Motor neuron (in vitro differentiated cells): Measurements from ENCODE around the gene WT1. TPM values are rescaled to one million over a fixed set of nuclear protein-coding genes. Genes with fewer than 3 reads are reported as not detected.

ENCODE experiments used
- ATAC-seq, 8 experiments: fragments of 200-7000 bp; cut with Tn5 transposase; replicated peaks in 6 of 8; 2 replicates each; pipeline ENCODE4 v1.8.0; 2021; ENCODE audit warnings: mild to moderate bottlenecking in 8 of 8, moderate library complexity in 8 of 8
- H3K27ac ChIP-seq, 2 donors: fragments of 250-450 bp; sonication (Bioruptor Pico); 2 replicates each; pipeline ENCODE4 v1.9.0; 2021; ENCODE audit warnings: antibody characterized with exemption in 2 of 2, mild to moderate bottlenecking in 2 of 2, moderate library complexity in 1 of 2
- H3K4me1 ChIP-seq, 2 donors: fragments of 250-450 bp; sonication (Bioruptor Pico); replicated peaks in 1 of 2; 2 replicates each; pipeline ENCODE4 v1.6.1; 2021; ENCODE audit warnings: antibody characterized with exemption in 2 of 2, mild to moderate bottlenecking in 2 of 2, moderate library complexity in 1 of 2
- H3K4me3 ChIP-seq, 5 donors: fragments of 250-450 bp; sonication (Bioruptor Pico); 2 replicates each; pipeline ENCODE4 v1.9.0; 2021; ENCODE audit warnings: antibody characterized with exemption in 5 of 5, mild to moderate bottlenecking in 5 of 5, moderate library complexity in 4 of 5
- WGBS, 10 experiments: fragments of 450-650 bp; shearing (Covaris generic); methylation state at CpG; one replicate each; pipeline ENCODE4 v1.0.0; 2022; 5-methylcytosine and 5-hydroxymethylcytosine counted together
- in situ Hi-C, 9 experiments: fragments of 400-800 bp; cut with MboI; loops; one replicate each; pipeline ENCODE4 v1.15.0; 2021; ENCODE audit warnings: low sequenced_read_pairs in 9 of 9, low pct_unique_long_range_greater_than_20kb in 2 of 9; ENCODE audit not compliant: unreplicated experiment in 9 of 9
- total RNA-seq, 8 experiments: library from RNA; unstranded; fragments of 300-600 nt; gene quantifications; 2 replicates each; pipeline versions ENCODE4 v1.2.3 to v1.2.4, GENCODE V29; 2022

The WT1 gene
- total RNA-seq, 8 experiments from 2014 or later, result 0.04 to 0.43 (median 0.15) TPM; not detected in 2

DNA sequence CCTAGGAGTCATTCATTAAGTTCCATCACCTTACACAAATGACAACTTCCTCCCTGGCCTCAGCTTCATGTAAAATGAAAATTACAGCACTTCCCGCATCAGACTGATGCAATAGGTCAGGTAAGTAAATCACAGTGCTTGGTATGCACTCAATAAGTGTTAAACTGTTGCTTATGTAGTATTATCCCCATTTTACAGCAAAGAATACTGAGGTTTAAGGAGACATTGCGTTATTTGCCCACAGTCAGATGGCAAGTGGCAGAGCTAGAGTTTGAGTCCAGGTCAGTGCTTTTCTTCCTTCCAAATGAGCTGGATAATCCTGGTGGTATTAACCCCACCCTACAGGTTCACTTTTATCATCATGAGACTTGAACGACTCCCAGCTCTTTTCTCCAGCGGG is 29.7 kb downstream of the WT1 start:
- Histone ChIP-seq H3K4me3 (no peak overlapping the region), H3K4me1 (no peaks in the 10 kb centered on the region), H3K27ac (no peak overlapping the region)
- ATAC-seq, result no peak
- 27 to 100% (median 72%) methylated on average over 1 to 4 of the region's 4 CpGs; no CpG with 5 or more reads in 1 of the 10 experiments for WGBS, 10 experiments
- in situ Hi-C loops, result no loop called here

- H3K4me1 ChIP-seq, result no peaks in the 10 kb centered on the region
- 0 to 100% (median 51%) methylated on average over 1 to 2 of the region's 2 CpGs; no CpG with 5 or more reads in 3 of the 10 experiments for WGBS, 10 experiments
- H3K27ac ChIP-seq, result no peak overlapping the region
- no peak overlapping the region for H3K4me3 ChIP-seq
- no peak for ATAC-seq
- in situ Hi-C loops, result no loop called here
Measured at GRCh38 chr11:32402836-32403235, 32.5 kb downstream of the WT1 start.

- WGBS, 10 experiments, result 0 to 100% (median 71%) methylated on average over 1 to 5 of the region's 5 CpGs; no CpG with 5 or more reads in 1 of the 10 experiments
- no peak overlapping the region for H3K27ac ChIP-seq
- ATAC-seq, result no peak
- no peaks in the 10 kb centered on the region for H3K4me1 ChIP-seq
- in situ Hi-C loops, result no loop called here
- H3K4me3 ChIP-seq, result no peak overlapping the region
Measured at GRCh38 chr11:32400670-32401369, 34.5 kb downstream of the WT1 start.

DNA sequence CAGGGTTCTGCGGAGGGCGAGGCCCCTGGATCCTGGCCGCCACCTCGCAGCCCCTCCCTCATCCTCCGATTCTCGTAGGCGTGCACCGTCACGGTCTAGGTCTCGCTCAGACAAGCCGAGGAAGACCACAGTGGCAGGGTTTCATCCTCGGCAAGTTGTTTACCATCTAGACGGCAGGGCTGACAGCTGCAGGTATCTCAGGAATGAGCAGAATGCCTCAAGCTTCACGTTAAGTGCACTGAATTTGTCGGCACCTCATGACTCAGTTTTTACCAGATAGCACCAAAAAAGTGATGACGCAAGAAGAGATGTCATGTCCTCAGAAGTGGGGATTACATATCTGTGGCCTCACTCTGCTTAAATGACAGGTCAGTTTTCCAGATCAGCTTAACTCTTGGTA is 35.1 kb downstream of the WT1 start:
- in situ Hi-C loops, result no loop called here
- no peaks in the 10 kb centered on the region for H3K4me1 ChIP-seq
- 20 to 90% (median 56%) methylated on average over 1 to 12 of the region's 16 CpGs; no CpG with 5 or more reads in 3 of the 10 experiments for WGBS, 10 experiments
- no peak for ATAC-seq
- no peak overlapping the region for H3K4me3 ChIP-seq
- no peak overlapping the region for H3K27ac ChIP-seq

DNA sequence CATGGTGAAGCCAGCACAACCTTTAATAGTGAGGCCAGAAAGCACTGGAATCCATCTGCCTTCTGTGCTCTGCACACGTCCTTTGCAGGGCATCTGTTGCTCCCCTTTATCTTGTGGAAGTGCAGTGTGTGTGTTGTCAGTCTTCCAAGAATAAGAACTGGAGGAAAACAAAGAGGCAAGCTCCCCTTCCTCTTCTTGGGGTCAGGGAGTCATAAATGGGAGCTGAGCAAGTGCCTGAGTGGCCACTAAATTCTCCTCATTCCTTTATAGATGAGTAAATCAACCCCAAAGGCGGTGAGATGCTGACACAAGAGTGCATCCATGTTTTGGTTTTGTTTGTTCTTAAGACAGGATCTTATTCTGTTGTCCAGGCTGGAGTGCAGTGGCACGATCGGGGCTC is 38.3 kb downstream of the WT1 start:
- Histone ChIP-seq H3K4me1 (no peaks in the 10 kb centered on the region), H3K27ac (no peak overlapping the region), H3K4me3 (no peak overlapping the region)
- in situ Hi-C loops, result no loop called here
- 17 to 92% (median 58%) methylated on average over 1 to 4 of the region's 4 CpGs; no CpG with 5 or more reads in 2 of the 10 experiments for WGBS, 10 experiments
- no peak for ATAC-seq

- H3K27ac ChIP-seq, result no peak overlapping the region
Measured at GRCh38 chr11:32396331-32396730, 39.0 kb downstream of the WT1 start.

DNA sequence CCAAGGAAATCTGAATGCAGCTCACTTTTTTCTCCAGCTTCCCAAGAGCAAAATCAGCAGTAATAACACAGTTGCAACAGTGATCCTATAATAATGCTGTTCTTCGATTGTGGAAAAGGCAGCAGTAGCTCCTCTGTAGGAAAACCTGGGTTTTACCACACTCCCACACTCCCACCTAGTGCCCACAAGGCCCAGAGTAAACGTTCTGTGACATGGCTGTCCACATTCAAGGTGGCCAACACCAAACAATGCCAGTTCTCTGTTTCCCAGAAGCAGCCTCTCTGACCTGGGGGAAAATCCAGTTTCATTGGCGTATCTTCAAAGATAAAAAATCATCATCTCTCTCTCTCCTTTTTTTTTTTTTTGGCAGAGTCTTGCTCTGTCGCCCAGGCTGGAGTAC is 40.2 kb downstream of the WT1 start:
- in situ Hi-C loops, result no loop called here
- H3K27ac ChIP-seq, result no peak overlapping the region
- H3K4me1 ChIP-seq, result no peaks in the 10 kb centered on the region
- H3K4me3 ChIP-seq, result no peak overlapping the region
- WGBS, 10 experiments, result 0 to 100% (median 20%) methylated on average over 1 to 4 of the region's 4 CpGs; no CpG with 5 or more reads in 3 of the 10 experiments
- no peak for ATAC-seq

More at GRCh38 chr11:32396331-32396730, 39.0 kb downstream of the WT1 start:
- 21 to 83% (median 56%) methylated on average over 1 to 5 of the region's 7 CpGs; no CpG with 5 or more reads in 6 of the 10 experiments for WGBS, 10 experiments
- H3K4me3 ChIP-seq, result no peak overlapping the region
- ATAC-seq, result peak in 1 of 8 experiments; percentile 56
- no peaks in the 10 kb centered on the region for H3K4me1 ChIP-seq
- in situ Hi-C loops, result no loop called here

GRCh38 chr11:32392840-32393239 is 42.5 kb downstream of the WT1 start:
- H3K4me3 ChIP-seq, result no peak overlapping the region
- no peak overlapping the region for H3K27ac ChIP-seq
- ATAC-seq, result no peak
- 0 to 96% (median 59%) methylated on average over 1 to 2 of the region's 2 CpGs; no CpG with 5 or more reads in 6 of the 10 experiments for whole genome bisulfite sequencing, 10 experiments
- in situ Hi-C loops, result no loop called here
- H3K4me1 ChIP-seq, result peaks cover 0 to 4% of the 10 kb centered on the region in 2 donors

DNA sequence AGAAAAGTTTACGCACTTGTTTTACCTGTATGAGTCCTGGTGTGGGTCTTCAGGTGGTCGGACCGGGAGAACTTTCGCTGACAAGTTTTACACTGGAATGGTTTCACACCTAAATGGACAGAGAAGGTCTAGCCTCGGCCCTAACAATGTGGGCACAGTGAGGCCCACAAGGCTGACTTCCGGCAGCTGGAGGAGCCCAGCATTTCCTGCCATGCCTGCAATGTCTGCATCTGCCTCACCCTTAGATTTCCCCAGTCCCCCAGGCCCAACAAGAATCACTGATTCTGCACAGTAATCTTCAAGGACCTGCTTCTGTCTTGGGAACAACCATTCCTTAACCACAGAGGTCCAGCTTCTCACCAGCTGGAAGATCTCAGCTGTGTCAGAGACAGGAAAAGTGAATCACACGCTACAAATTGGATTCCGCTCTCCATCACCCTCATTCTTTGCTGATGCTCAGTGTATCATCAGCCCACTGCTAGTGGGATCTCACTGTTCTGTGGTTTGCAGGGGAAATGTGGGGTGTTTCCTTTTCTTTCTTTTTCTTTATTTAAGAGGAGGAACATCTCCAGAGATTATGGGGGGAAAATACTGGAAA is 43.3 kb downstream of the WT1 start:
- no peak for ATAC-seq

DNA sequence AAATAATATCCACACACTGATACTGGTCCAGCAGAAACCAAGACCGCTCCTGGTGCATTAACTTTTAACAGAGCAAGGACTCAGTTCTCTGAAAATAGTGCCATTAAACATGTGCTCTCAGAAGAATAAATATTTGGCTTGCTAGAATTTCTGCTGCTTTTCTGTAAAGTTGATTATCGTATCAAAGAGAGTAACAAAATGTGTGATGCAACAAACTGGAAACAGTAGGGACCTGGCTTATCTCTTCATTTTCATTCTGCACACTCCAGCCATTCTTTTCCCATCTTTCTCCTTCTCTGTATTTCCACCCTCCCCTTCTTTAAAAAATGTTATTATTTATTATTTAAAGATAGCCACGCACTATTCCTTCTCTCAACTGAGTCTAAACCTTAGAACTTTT is 43.9 kb downstream of the WT1 start:
- Histone ChIP-seq H3K4me3 (no peak overlapping the region), H3K4me1 (peaks cover under 1 to 15% of the 10 kb centered on the region in 2 donors), H3K27ac (no peak overlapping the region)
- in situ Hi-C loops, result no loop called here
- WGBS, 10 experiments, result 44 to 93% (median 85%) methylated on average over 1 to 3 of the region's 3 CpGs
- no peak for ATAC-seq

More for the DNA sequence above, 43.3 kb downstream of the WT1 start:
- no peak overlapping the region for H3K27ac ChIP-seq
- no peak overlapping the region for H3K4me3 ChIP-seq
- in situ Hi-C loops, result no loop called here
- 37 to 100% (median 83%) methylated on average over 1 to 5 of the region's 8 CpGs for WGBS, 10 experiments
- peaks cover 0 to 9% of the 10 kb centered on the region in 2 donors for H3K4me1 ChIP-seq

GRCh38 chr11:32390712-32391111 is 44.6 kb downstream of the WT1 start:
- H3K4me3 ChIP-seq, result no peak overlapping the region
- no peak overlapping the region for H3K27ac ChIP-seq
- no peak for ATAC-seq
- WGBS, 10 experiments, result 100% methylated on average over 1 of the region's 1 CpG; no CpG with 5 or more reads in 6 of the 10 experiments
- peaks cover 4 to 18% of the 10 kb centered on the region in 2 donors for H3K4me1 ChIP-seq
- in situ Hi-C loops, result no loop called here

- no peak for ATAC-seq
- peaks cover 4 to 18% of the 10 kb centered on the region in 2 donors for H3K4me1 ChIP-seq
- no peak overlapping the region for H3K27ac ChIP-seq
- no peak overlapping the region for H3K4me3 ChIP-seq
- in situ Hi-C loops, result no loop called here
- WGBS, 10 experiments, result 0 to 100% (median 58%) methylated on average over 1 to 9 of the region's 10 CpGs; no CpG with 5 or more reads in 1 of the 10 experiments
Measured at GRCh38 chr11:32388871-32389770, 46.2 kb downstream of the WT1 start.

DNA sequence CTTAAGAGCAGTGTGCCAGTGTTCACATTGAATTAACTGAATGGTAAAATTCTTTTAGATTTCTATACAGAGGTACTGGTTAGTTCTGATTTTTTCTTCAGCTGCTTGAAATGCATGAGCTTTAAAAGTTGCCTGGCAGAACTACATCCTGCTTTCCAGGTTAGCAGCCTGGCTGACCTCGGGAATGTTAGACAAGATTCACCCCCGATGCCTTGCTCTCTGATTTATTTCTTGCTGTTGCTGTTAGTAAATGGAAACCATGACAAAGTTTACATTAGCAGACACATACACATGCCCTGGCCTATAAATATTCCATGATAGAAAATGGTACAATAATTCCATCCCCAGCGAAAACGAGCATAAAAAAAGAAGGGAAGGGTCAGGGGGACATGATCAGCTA is 47.0 kb downstream of the WT1 start:
- ATAC-seq, result no peak
- Histone ChIP-seq H3K4me3 (no peak overlapping the region), H3K4me1 (peaks cover 4 to 18% of the 10 kb centered on the region in 2 donors), H3K27ac (no peak overlapping the region)
- in situ Hi-C loops, result no loop called here
- WGBS, 10 experiments, result 13 to 88% (median 70%) methylated on average over 2 to 4 of the region's 4 CpGs; no CpG with 5 or more reads in 1 of the 10 experiments
